ENCODE measurements around the gene ABO.
"Not testable (repeated sequence)": the region's sequence is repeated elsewhere in the genome, so short reads cannot be mapped to it uniquely, and the experiment has no call there.

Gene ABO

DNA sequence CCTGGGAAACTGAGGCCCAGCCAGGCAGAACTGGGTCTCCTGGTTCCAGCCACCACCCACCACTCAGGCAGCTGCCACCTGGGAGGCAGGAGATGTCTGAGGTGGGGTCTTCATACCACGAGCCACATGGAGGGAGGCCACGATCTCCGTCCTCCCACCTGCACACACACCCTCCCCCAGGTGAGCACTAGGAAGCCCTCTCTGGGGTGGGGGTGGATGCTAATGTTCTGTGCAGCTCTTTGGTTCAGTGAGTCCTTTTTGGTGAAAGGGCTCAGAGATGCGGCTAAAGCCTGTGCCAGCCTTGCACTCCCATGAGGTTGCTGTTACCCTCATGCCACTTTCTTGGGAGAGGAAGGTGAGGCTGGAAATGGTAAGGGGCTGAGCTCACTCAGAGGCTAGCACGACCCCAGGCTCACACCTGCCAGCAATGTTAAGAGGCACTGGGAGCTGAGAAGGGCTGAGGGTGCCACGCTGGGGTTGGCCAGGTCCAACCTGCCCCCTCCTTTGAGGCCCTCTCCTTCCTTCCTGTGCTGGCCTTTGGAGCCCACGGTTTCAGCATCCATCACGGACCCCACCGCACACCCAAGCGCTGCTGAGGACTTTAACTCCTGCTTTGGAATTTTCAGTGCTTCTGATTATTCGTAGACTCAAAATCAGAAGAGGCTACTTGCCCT is 39.3 kb downstream of the ABO start:
- TF ChIP-seq POLR2A (IDR thresholded peaks at IDR 0.05; ENCODE audit: low read depth, low read length) (no peak), POLR2AphosphoS5 (IDR thresholded peaks at IDR 0.05; ENCODE audit: low read depth, low read length) (no peak), TAF1 (IDR thresholded peaks at IDR 0.05; ENCODE audit: borderline replicate concordance, low read depth, low read length) (no peak)
- no peak for DNase-seq (ENCODE audit: insufficient read length)
- no peak for FAIRE-seq

GRCh38 chr9:133234577-133235322 is 40.3 kb downstream of the ABO start:
- no peak for DNase-seq (ENCODE audit: insufficient read length)
- TF ChIP-seq POLR2AphosphoS5 (IDR thresholded peaks at IDR 0.05; ENCODE audit: low read depth, low read length) (no peak), POLR2A (IDR thresholded peaks at IDR 0.05; ENCODE audit: low read depth, low read length) (no peak), TAF1 (IDR thresholded peaks at IDR 0.05; ENCODE audit: borderline replicate concordance, low read depth, low read length) (no peak)
- FAIRE-seq: no peak

GRCh38 chr9:133233681-133234432 is 41.1 kb downstream of the ABO start:
- DNase-seq (ENCODE audit: insufficient read length): no peak
- FAIRE-seq: no peak
- TF ChIP-seq TAF1 (IDR thresholded peaks at IDR 0.05; ENCODE audit: borderline replicate concordance, low read depth, low read length) (no peak), POLR2A (IDR thresholded peaks at IDR 0.05; ENCODE audit: low read depth, low read length) (no peak), POLR2AphosphoS5 (IDR thresholded peaks at IDR 0.05; ENCODE audit: low read depth, low read length) (no peak)

DNA sequence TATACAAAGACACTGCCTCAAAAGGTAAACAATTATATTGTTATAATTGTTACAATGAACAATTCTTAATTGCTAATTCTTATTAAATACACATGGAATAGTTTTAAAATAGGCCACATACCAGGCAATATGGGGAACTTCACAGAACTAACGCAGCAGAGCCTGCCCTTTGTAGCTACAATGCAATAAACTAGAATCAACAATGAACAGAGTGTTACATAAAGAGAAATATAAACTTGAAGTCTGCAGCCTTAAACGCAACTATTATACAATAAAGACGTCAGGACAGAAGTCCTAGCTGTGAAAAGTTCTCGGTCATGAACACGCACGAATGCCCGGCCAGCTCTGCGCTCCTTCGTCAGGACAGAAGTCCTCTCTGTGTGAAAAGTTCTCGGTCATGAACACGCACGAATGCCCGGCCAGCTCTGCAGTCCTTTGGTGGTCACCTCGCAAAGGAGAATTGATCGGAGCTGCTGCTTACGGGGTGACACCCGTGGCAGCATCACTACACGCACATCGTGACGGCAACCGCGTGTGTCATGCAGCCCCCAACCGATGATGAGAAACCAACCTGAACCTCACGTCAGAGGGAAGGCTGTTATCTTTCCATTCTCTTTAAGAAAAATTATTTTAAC is 43.0 kb downstream of the ABO start:
- DNase-seq (ENCODE audit: insufficient read length); FAIRE-seq: not testable (repeated sequence)

GRCh38 chr9:133230514-133230913 is 44.5 kb downstream of the ABO start:
- FAIRE-seq; DNase-seq (ENCODE audit: insufficient read length): not testable (repeated sequence)

DNA sequence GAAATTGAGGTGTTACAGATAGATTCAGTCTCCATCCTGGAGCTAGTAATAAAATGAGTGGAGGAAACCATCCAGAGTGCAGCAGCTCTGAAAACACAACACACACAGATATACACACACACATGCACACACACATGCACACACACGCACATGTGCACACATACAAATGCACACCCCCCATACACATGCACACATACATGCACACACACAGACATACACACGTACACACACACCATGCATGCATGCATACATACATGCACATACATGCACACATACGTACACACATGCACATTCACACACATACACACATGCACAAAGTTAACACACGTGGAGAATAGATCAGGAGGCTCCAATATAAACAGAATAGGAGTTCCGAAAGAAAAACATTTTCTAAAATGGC is 44.9 kb downstream of the ABO start:
- no peak for TF ChIP-seq POLR2AphosphoS5 (IDR thresholded peaks at IDR 0.05; ENCODE audit: low read depth, low read length)
- TF ChIP-seq TAF1 (IDR thresholded peaks at IDR 0.05; ENCODE audit: borderline replicate concordance, low read depth, low read length): no peak
- TF ChIP-seq POLR2A (IDR thresholded peaks at IDR 0.05; ENCODE audit: low read depth, low read length): no peak
- FAIRE-seq (no peak), DNase-seq (ENCODE audit: insufficient read length) (no peak)

- DNase-seq (ENCODE audit: insufficient read length); FAIRE-seq: not testable (repeated sequence)
Observed at GRCh38 chr9:133228474-133229193, 46.4 kb downstream of the ABO start.

GRCh38 chr9:133227996-133228395 is 47.0 kb downstream of the ABO start:
- FAIRE-seq; DNase-seq (ENCODE audit: insufficient read length): not testable (repeated sequence)

GRCh38 chr9:133227242-133227860 is 47.6 kb downstream of the ABO start:
- no peak for TF ChIP-seq POLR2AphosphoS5 (IDR thresholded peaks at IDR 0.05; ENCODE audit: low read depth, low read length)
- TF ChIP-seq POLR2A (IDR thresholded peaks at IDR 0.05; ENCODE audit: low read depth, low read length): no peak
- TF ChIP-seq TAF1 (IDR thresholded peaks at IDR 0.05; ENCODE audit: borderline replicate concordance, low read depth, low read length): no peak
- DNase-seq (ENCODE audit: insufficient read length) (no peak), FAIRE-seq (no peak)

DNA sequence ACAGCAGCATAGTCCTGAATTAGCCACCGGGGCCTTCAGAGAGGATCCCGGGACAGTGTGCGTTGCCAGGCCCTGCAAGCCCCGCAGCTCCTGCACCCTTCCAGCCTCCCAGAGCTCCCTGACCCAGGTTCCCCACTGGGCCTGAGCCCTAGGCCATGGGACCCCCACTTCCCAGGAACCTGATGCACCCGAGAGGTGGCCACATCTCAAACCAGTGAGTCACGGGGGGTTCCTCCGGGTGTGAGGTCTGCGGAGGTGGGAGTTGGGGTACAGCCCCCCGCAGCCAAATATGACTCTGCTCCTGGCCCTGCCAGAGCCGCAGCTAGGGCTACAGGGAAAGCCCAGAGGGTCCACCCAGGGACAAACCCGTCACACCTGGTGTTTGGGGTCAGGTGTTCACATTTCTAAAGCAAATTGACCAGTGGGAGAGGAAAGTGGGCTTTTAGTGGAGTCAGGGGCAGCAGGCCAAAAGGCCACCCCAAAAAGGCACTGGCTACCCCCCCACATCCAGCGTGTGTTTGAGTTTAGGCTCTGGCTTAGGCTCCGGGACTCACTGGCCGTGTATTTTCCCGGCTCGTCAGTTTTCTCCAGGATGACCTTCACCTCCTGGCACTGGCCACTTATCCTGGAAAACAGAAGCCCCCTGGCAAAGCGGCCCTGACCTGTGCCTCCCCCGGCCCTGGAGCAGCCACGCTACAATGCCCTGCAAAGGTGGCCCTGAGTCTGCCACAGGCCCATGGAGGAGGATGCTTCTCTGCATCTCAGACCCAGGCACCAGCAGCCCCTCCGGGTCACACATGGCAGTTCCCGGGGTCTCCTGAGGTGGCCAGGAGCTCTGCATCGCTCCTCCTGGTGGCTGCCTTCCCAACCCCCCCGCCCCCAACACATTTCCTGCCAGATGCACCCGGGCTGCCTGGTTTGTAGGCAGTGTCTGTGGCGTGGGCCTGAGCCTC is 48.5 kb downstream of the ABO start:
- DNase-seq (ENCODE audit: insufficient read length) (no peak), FAIRE-seq (no peak)
- no peak for TF ChIP-seq TAF1 (IDR thresholded peaks at IDR 0.05; ENCODE audit: borderline replicate concordance, low read depth, low read length)
- TF ChIP-seq POLR2AphosphoS5 (IDR thresholded peaks at IDR 0.05; ENCODE audit: low read depth, low read length): no peak
- TF ChIP-seq POLR2A (IDR thresholded peaks at IDR 0.05; ENCODE audit: low read depth, low read length): no peak
